H1 (cell line): ENCODE measurements around the gene ZSWIM4. TPM values are rescaled to one million over a fixed set of nuclear protein-coding genes. Genes with fewer than 3 reads are reported as not detected.

Source experiments
- CTCF ChIA-PET: fragments of 300-600 bp; sonication (Branson Sonifier 250); formaldehyde crosslinking; loops from one replicate; lab custom pipeline; 2021; ENCODE audit not compliant: partially characterized antibody; lab: Charles Lee
- POLR2A ChIA-PET: fragments of 300-600 bp; sonication (Branson Sonifier 250); formaldehyde crosslinking; loops from one replicate; lab custom pipeline; 2021; ENCODE audit warnings: inconsistent platforms; ENCODE audit not compliant: partially characterized antibody; lab: Charles Lee
- DNase-seq, 2 experiments: peaks; one replicate each; pipeline versions ENCODE4 v3.0.0 to v3.0.0-alpha.2; 2010 to 2022; ENCODE audit warnings: low spot score in 2 of 2, low read depth in 1 of 2, mixed read lengths in 1 of 2
- FAIRE-seq: peaks from 2 replicates; lab custom pipeline; 2011; peaks lifted over from hg19 to GRCh38; lab: Jason Lieb, UNC
- H2AFZ ChIP-seq: 2 replicates; pipeline ENCODE4 v1.8.1; 2012; ENCODE audit warnings: low read length, inconsistent platforms
- H2AK5ac ChIP-seq: 2 replicates; pipeline ENCODE4 v1.6.1; 2013; ENCODE audit warnings: low read depth, low read length
- H2BK120ac ChIP-seq: replicated peaks from 2 replicates; pipeline ENCODE3; 2013; ENCODE audit warnings: low read depth, low read length, inconsistent platforms
- H2BK12ac ChIP-seq: 2 replicates; pipeline ENCODE4 v1.6.1; 2013; ENCODE audit warnings: low read depth, low read length
- H2BK15ac ChIP-seq: 2 replicates; pipeline ENCODE4 v1.6.1; 2013; ENCODE audit warnings: low read length
- H2BK20ac ChIP-seq: 2 replicates; pipeline ENCODE4 v1.6.1; 2013; ENCODE audit warnings: low read length
- H2BK5ac ChIP-seq: 2 replicates; pipeline ENCODE4 v1.6.1; 2013; ENCODE audit warnings: low read depth, low read length
- H3K14ac ChIP-seq: 2 replicates; pipeline ENCODE4 v1.6.1; 2013; ENCODE audit warnings: inconsistent platforms; ENCODE audit not compliant: insufficient read length
- H3K18ac ChIP-seq: 2 replicates; pipeline ENCODE4 v1.6.1; 2013; ENCODE audit warnings: low read length; ENCODE audit errors: extremely low read depth
- H3K23ac ChIP-seq: 2 replicates; pipeline ENCODE4 v1.6.1; 2013; ENCODE audit warnings: inconsistent platforms; ENCODE audit not compliant: insufficient read length
- H3K23me2 ChIP-seq: 2 replicates; pipeline ENCODE4 v1.6.1; 2013; ENCODE audit warnings: low read depth, low read length
- H3K27ac ChIP-seq: 2 replicates; pipeline ENCODE4 v1.6.1; 2011; ENCODE audit warnings: low read depth, low read length, inconsistent platforms
- H3K27me3 ChIP-seq, 4 experiments: replicated peaks in 1 of 4; 1 replicate in 1 of 4; 2 replicates in 3 of 4; pipeline versions ENCODE4 v1.6.1 to v1.8.1; 2011 to 2013; ENCODE audit warnings: low read length in 3 of 4, mild to moderate bottlenecking in 3 of 4, inconsistent platforms in 2 of 4, mixed read lengths in 2 of 4, moderate library complexity in 1 of 4; ENCODE audit not compliant: control insufficient read depth in 3 of 4, insufficient read depth in 3 of 4; ENCODE audit errors: extremely low read depth in 1 of 4
- H3K36me3 ChIP-seq, 4 experiments: 2 replicates each; pipeline versions ENCODE4 v1.6.1 to v1.8.1; 2011 to 2013; ENCODE audit warnings: mild to moderate bottlenecking in 4 of 4, low read length in 3 of 4, moderate library complexity in 2 of 4, control low read depth in 1 of 4, inconsistent platforms in 1 of 4; ENCODE audit not compliant: insufficient read depth in 4 of 4, control insufficient read depth in 2 of 4
- H3K4ac ChIP-seq: replicated peaks from 2 replicates; pipeline ENCODE3; 2013; ENCODE audit warnings: low read length, low read depth, mixed read lengths, inconsistent platforms; ENCODE audit not compliant: insufficient read length
- H3K4me1 ChIP-seq, 4 experiments: replicated peaks in 1 of 4; 1 replicate in 1 of 4; 2 replicates in 3 of 4; pipeline versions ENCODE4 v1.6.1 to v1.8.1; 2011 to 2013; ENCODE audit warnings: low read length in 3 of 4, inconsistent platforms in 2 of 4, mixed read lengths in 1 of 4; ENCODE audit not compliant: insufficient read depth in 4 of 4, control insufficient read depth in 3 of 4
- H3K4me2 ChIP-seq, 2 experiments: 2 replicates each; pipeline versions ENCODE4 v1.6.1 to v1.8.1; 2011 to 2013; ENCODE audit warnings: low read depth in 2 of 2, low read length in 2 of 2, control low read depth in 1 of 2, inconsistent platforms in 1 of 2, mild to moderate bottlenecking in 1 of 2; ENCODE audit not compliant: insufficient read depth in 1 of 2
- H3K4me3 ChIP-seq, 4 experiments: fragments of 200-600, 300-600 bp in 1 of 4; sonication (generic), shearing (Covaris generic), sonication (Bioruptor Twin) in 1 of 4; 2 replicates each; pipeline versions ENCODE4 v1.5.1 to v1.8.1; 2011 to 2016; ENCODE audit warnings: low read length in 4 of 4, low read depth in 3 of 4, control low read depth in 2 of 4, inconsistent platforms in 2 of 4, mild to moderate bottlenecking in 2 of 4, mixed read lengths in 1 of 4, moderate library complexity in 1 of 4; ENCODE audit not compliant: insufficient read depth in 2 of 4; ENCODE audit errors: extremely low read depth in 1 of 4
- H3K56ac ChIP-seq: replicated peaks from 2 replicates; pipeline ENCODE3; 2013; ENCODE audit warnings: low read depth, mild to moderate bottlenecking, mixed read lengths, low read length, inconsistent platforms; ENCODE audit not compliant: insufficient read length
- H3K79me1 ChIP-seq: 2 replicates; pipeline ENCODE4 v1.6.1; 2013; ENCODE audit warnings: low read depth, low read length, control low read depth
- H3K79me2 ChIP-seq, 2 experiments: 2 replicates each; pipeline versions ENCODE4 v1.6.1 to v1.8.1; 2012 to 2013; ENCODE audit warnings: low read length in 2 of 2, mild to moderate bottlenecking in 2 of 2, inconsistent platforms in 1 of 2; ENCODE audit not compliant: insufficient read depth in 2 of 2, control insufficient read depth in 1 of 2
- H3K9ac ChIP-seq, 4 experiments: replicated peaks in 1 of 4; 1 replicate in 1 of 4; 2 replicates in 3 of 4; pipeline versions ENCODE4 v1.6.1 to v1.8.1; 2011 to 2013; ENCODE audit warnings: low read depth in 3 of 4, low read length in 3 of 4, control low read depth in 2 of 4, mild to moderate bottlenecking in 2 of 4, moderate library complexity in 2 of 4, inconsistent platforms in 1 of 4; ENCODE audit errors: extremely low read depth in 1 of 4
- H3K9me3 ChIP-seq, 2 experiments: 2 replicates each; pipeline versions ENCODE4 v1.6.1 to v1.8.1; 2012 to 2013; ENCODE audit warnings: mild to moderate bottlenecking in 2 of 2, moderate library complexity in 2 of 2, control low read depth in 1 of 2, inconsistent platforms in 1 of 2, low read depth in 1 of 2, low read length in 1 of 2, mixed read lengths in 1 of 2; ENCODE audit not compliant: insufficient read depth in 2 of 2
- H4K20me1 ChIP-seq, 2 experiments: replicated peaks in 1 of 2; 2 replicates each; pipeline versions ENCODE3 to v1.8.1; 2011 to 2013; ENCODE audit warnings: inconsistent platforms in 2 of 2, low read length in 2 of 2, mild to moderate bottlenecking in 1 of 2; ENCODE audit not compliant: insufficient read depth in 2 of 2, control insufficient read depth in 1 of 2
- H4K5ac ChIP-seq: 2 replicates; pipeline ENCODE4 v1.6.1; 2013; ENCODE audit warnings: low read length, low read depth, mixed read lengths, inconsistent platforms; ENCODE audit not compliant: insufficient read length
- H4K8ac ChIP-seq: 2 replicates; pipeline ENCODE4 v1.8.0; 2013; ENCODE audit warnings: mild to moderate bottlenecking, moderate library complexity, low read length, inconsistent platforms; ENCODE audit not compliant: insufficient read depth; ENCODE audit errors: extremely low read depth
- H4K91ac ChIP-seq: replicated peaks from 2 replicates; pipeline ENCODE3; 2013; ENCODE audit warnings: low read length, mixed read lengths, inconsistent platforms; ENCODE audit not compliant: insufficient read length
- BACH1 ChIP-seq: IDR thresholded peaks from 2 replicates; pipeline ENCODE4 v1.6.1; 2012; ENCODE audit warnings: low read length, improper control_type of control experiment
- CHD1 ChIP-seq: IDR thresholded peaks from 2 replicates; pipeline ENCODE4 v1.6.1; 2012; ENCODE audit warnings: low read depth, low read length, improper control_type of control experiment
- CREB1 ChIP-seq: IDR thresholded peaks from 2 replicates; pipeline ENCODE4 v1.6.1; 2012; ENCODE audit warnings: inconsistent platforms
- EP300 ChIP-seq, 2 experiments: IDR thresholded peaks; 1 replicate in 1 of 2; 2 replicates in 1 of 2; pipeline ENCODE4 v1.6.1; 2011 to 2012; ENCODE audit warnings: low read depth in 2 of 2, low read length in 2 of 2, mild to moderate bottlenecking in 2 of 2, borderline replicate concordance in 1 of 2, inconsistent platforms in 1 of 2, moderate library complexity in 1 of 2
- GABPA ChIP-seq: IDR thresholded peaks from 2 replicates; pipeline ENCODE4 v1.6.1; 2011; ENCODE audit warnings: mild to moderate bottlenecking, low read length, moderate library complexity, borderline replicate concordance; ENCODE audit not compliant: insufficient read depth
- HDAC6 ChIP-seq: IDR thresholded peaks from one replicate; pipeline ENCODE4 v1.7.1; 2012; ENCODE audit warnings: low read depth, mild to moderate bottlenecking, inconsistent platforms, low read length, moderate library complexity
- KDM4A ChIP-seq: IDR thresholded peaks from one replicate; pipeline ENCODE4 v1.7.1; 2012; ENCODE audit warnings: low read depth, mild to moderate bottlenecking, moderate library complexity, low read length, inconsistent platforms; ENCODE audit not compliant: severe bottlenecking
- NANOG ChIP-seq: IDR thresholded peaks from 2 replicates; pipeline ENCODE4 v1.6.1; 2011; ENCODE audit warnings: low read length, low read depth, mild to moderate bottlenecking, inconsistent platforms; ENCODE audit not compliant: insufficient read depth, poor library complexity, severe bottlenecking
- NRF1 ChIP-seq: IDR thresholded peaks from 2 replicates; pipeline ENCODE4 v1.6.1; 2011; ENCODE audit warnings: mild to moderate bottlenecking, low read depth, low read length, improper control_type of control experiment
- POLR2AphosphoS5 ChIP-seq: IDR thresholded peaks from 2 replicates; pipeline ENCODE4 v1.6.1; 2011; ENCODE audit warnings: low read depth, low read length
- RNF2 ChIP-seq: fragments of 200-900, 300-1000 bp; sonication (generic); IDR thresholded peaks from 2 replicates; pipeline ENCODE4 v1.7.1; 2016; ENCODE audit warnings: borderline replicate concordance, low read depth, mild to moderate bottlenecking, antibody characterized with exemption, low read length; ENCODE audit not compliant: poor library complexity, severe bottlenecking; ENCODE audit errors: missing control alignments
- SP1 ChIP-seq: IDR thresholded peaks from 2 replicates; pipeline ENCODE4 v1.6.1; 2011; ENCODE audit warnings: low read depth, low read length
- SP2 ChIP-seq: IDR thresholded peaks from 2 replicates; pipeline ENCODE4 v1.6.1; 2012; ENCODE audit warnings: mild to moderate bottlenecking, low read length, inconsistent platforms
- TAF1 ChIP-seq: IDR thresholded peaks from 2 replicates; pipeline ENCODE4 v1.6.1; 2011; ENCODE audit warnings: mild to moderate bottlenecking, low read depth, low read length
- WGBS, 2 experiments: shearing (Covaris generic) in 1 of 2; methylation state at CpG; one replicate each; pipeline versions ENCODE4 v1.1.6 to v1.1.7; 2013 to 2015; ENCODE audit warnings: low lambda C conversion rate in 2 of 2, mixed read lengths in 2 of 2, inconsistent platforms in 1 of 2, low coverage in 1 of 2, missing lambda C conversion rate in 1 of 2; ENCODE audit not compliant: insufficient replicate concordance in 2 of 2, insufficient coverage in 1 of 2, insufficient read length in 1 of 2; ENCODE audit errors: extremely low coverage in 1 of 2, missing lambda C conversion rate in 1 of 2; 5-methylcytosine and 5-hydroxymethylcytosine counted together
- polyA plus RNA-seq, 7 experiments: library from polyadenylated mRNA; depleted of rRNA in 3 of 7; stranded (reverse) in 5 of 7; unstranded in 2 of 7; fragments of >200 nt in 5 of 7; fragments of 200-250 nt in 2 of 7; gene quantifications; 1 replicate in 5 of 7; 2 replicates in 1 of 7; 4 replicates in 1 of 7; pipeline versions ENCODE4 v1.2.1 to v1.2.3, GENCODE V29; 2011 to 2013; ENCODE audit warnings: missing spikeins in 2 of 7, mixed read lengths in 2 of 7
- total RNA-seq: library from RNA; stranded (reverse); fragmentation: NEBNext Ultra II Directional; extraction: Animal tissue kit (Norgen Biotek cat#: 25700); gene quantifications from 2 replicates; pipeline ENCODE4 v1.2.1, GENCODE V29; 2021
- TF ChIP-seq, protein P1 (sequence below): IDR thresholded peaks from 2 replicates; pipeline ENCODE4 v1.6.1; 2012; ENCODE audit warnings: inconsistent platforms

Gene ZSWIM4
- total and polyA plus RNA-seq, 2 of the 8 experiments (the other 6 are each of a cell fraction or from before 2014, with no cell fraction given): 12.2 to 31.1 TPM

DNA sequence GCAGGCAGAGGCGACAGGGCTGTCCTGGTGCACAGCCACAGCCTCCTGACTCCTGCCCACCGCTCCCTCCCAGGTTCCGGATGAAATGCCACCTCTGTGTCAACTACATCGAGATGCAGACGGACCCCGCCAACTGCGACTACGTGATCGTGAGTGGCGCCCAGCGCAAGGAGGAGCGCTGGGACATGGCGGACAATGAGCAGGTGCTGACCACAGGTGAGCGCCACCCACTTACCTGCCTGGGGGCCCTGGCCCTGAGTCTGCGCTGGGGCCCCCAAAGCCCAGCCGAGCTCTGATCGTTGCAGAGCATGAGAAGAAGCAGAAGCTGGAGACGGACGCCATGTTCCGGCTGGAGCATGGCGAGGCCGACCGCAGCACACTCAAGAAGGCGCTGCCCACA is 36.4 kb upstream of the ZSWIM4 start:
- Histone ChIP-seq H4K5ac (no peak overlapping the region), H3K9ac (no peak overlapping the region), H4K91ac (no peak overlapping the region), H3K23ac (no peak overlapping the region), H2AK5ac (no peak overlapping the region), H3K14ac (no peak overlapping the region), H3K4me1 (no peaks in the 10 kb centered on the region), H3K27ac (no peak overlapping the region), H3K27me3 (no peaks in the 10 kb centered on the region), H4K8ac (no peak overlapping the region; the same call in 1 of the 2 replicates), H3K18ac (no peak overlapping the region), H4K20me1 (peaks cover 0 to 6% of the 10 kb centered on the region in 2 experiments), H3K56ac (no peak overlapping the region), H3K4me3 (no peak overlapping the region), H3K79me1 (no peaks in the 10 kb centered on the region), H2BK120ac (no peak overlapping the region), H3K4ac (no peak overlapping the region), H2BK12ac (no peak overlapping the region), H3K36me3 (peaks cover 4 to 65% (median 18%) of the 10 kb centered on the region in 4 experiments; a peak in 6 of 8 replicates), H3K79me2 (no peaks in the 10 kb centered on the region), H2BK20ac (no peak overlapping the region), H3K23me2 (no peaks in the 10 kb centered on the region), H2BK5ac (no peak overlapping the region), H2AFZ (no peak overlapping the region), H3K4me2 (no peak overlapping the region), H3K9me3 (no peaks in the 10 kb centered on the region), H2BK15ac (no peak overlapping the region)
- ChIA-PET CTCF (interaction anchor here (1.3 kb wide), 1 partner anchor 9 kb away, joined by 3 read pairs; no protein-coding TSS in a partner anchor), POLR2A (no interaction called here)
- 88% methylated on average over 20 of the region's 24 CpGs; no CpG with 5 or more reads in 1 of the 2 experiments for WGBS, 2 experiments
- FAIRE-seq: no peak
- no peak for DNase-seq
- TF ChIP-seq CHD1: no peak
- no peak for TF ChIP-seq TAF1
- no peak for TF ChIP-seq KDM4A
- no peak for TF ChIP-seq CREB1
- no peak for TF ChIP-seq POLR2AphosphoS5
- TF ChIP-seq SP1: no peak
- no peak for TF ChIP-seq EP300 (IDR thresholded peaks at IDR 0.05; ENCODE audit: borderline replicate concordance in 1 of 2, low read depth in 2 of 2, low read length in 2 of 2)
- no peak for TF ChIP-seq NANOG
- TF ChIP-seq RNF2: no peak
- TF ChIP-seq GABPA: no peak
- TF ChIP-seq HDAC6: no peak
- TF ChIP-seq NRF1: no peak
- TF ChIP-seq BACH1: no peak
- no peak for TF ChIP-seq SP2
- TF ChIP-seq, protein P1, sequence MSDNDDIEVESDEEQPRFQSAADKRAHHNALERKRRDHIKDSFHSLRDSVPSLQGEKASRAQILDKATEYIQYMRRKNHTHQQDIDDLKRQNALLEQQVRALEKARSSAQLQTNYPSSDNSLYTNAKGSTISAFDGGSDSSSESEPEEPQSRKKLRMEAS: no peak
